Psoas muscle (tissue), 8 donors: ENCODE data around the gene RBBP8NL. TPM values are rescaled to one million over a fixed set of nuclear protein-coding genes. Genes with fewer than 3 reads are reported as not detected.
A peak's percentile ranks its signal among the peaks of the same experiment; 100 is the strongest.

ENCODE experiments used
- ATAC-seq, 4 donors: fragments of 200-7000 bp; cut with Tn5 transposase; one replicate each; pipeline ENCODE4 v1.9.1; 2020; ENCODE audit warnings: moderate library complexity in 3 of 4, mild to moderate bottlenecking in 2 of 4
- DNase-seq, 2 donors: peaks; one replicate each; pipeline ENCODE4 v3.0.0-alpha.2; 2020
- H3K27ac ChIP-seq: fragments of 200-600 bp; one replicate; pipeline ENCODE4 v1.8.0; 2022
- H3K27me3 ChIP-seq, 3 donors: fragments of 200-600 bp in 1 of 3; one replicate each; pipeline versions ENCODE4 v1.6.1 to v1.8.0; 2013 to 2022; ENCODE audit warnings: low read length in 2 of 3, mild to moderate bottlenecking in 2 of 3, moderate library complexity in 1 of 3; ENCODE audit not compliant: insufficient read depth in 3 of 3
- H3K36me3 ChIP-seq, 2 donors: fragments of 200-600 bp in 1 of 2; one replicate each; pipeline versions ENCODE4 v1.6.1 to v1.8.0; 2013 to 2022; ENCODE audit warnings: low read depth in 1 of 2, mild to moderate bottlenecking in 1 of 2, moderate library complexity in 1 of 2; ENCODE audit not compliant: insufficient read depth in 1 of 2
- H3K4me1 ChIP-seq: fragments of 200-600 bp; one replicate; pipeline ENCODE4 v1.8.0; 2022
- H3K4me3 ChIP-seq: fragments of 200-600 bp; one replicate; pipeline ENCODE4 v1.8.0; 2022; ENCODE audit warnings: mild to moderate bottlenecking
- H3K9me3 ChIP-seq: fragments of 200-600 bp; one replicate; pipeline ENCODE4 v1.8.0; 2022
- CTCF ChIP-seq: fragments of 200-600 bp; IDR thresholded peaks from one replicate; pipeline ENCODE4 v1.8.0; 2022; ENCODE audit warnings: antibody characterized with exemption
- WGBS, 3 donors: extraction: QIAGEN DNeasy Blood & Tissue Kit; methylation state at CpG; one replicate each; pipeline versions ENCODE4 v1.1.6 to v1.1.7; 2013; 5-methylcytosine and 5-hydroxymethylcytosine counted together
- intact Hi-C, 2 donors: fragments of 100-400 bp; cut with DNase I; formaldehyde crosslinking; loops; one replicate each; pipeline versions ENCODE4 v1.11.0 to v1.14.2; 2022
- polyA plus RNA-seq, 3 donors: library from polyadenylated mRNA; stranded (reverse); fragments of 200-250 nt; gene quantifications; one replicate each; pipeline ENCODE4 v1.2.3, GENCODE V29; 2013
- total RNA-seq, 4 donors: library from RNA; stranded (reverse); fragmentation: NEBNext Ultra II Directional in 2 of 4; extraction: Animal tissue kit (Norgen Biotek cat#: 25700) in 2 of 4; gene quantifications; one replicate each; pipeline versions ENCODE4 v1.2.1 to v1.2.4, GENCODE V29; 2021 to 2023
- donor health status: healthy with polysubstance abuse.
- donor health status: DM: no; HTN: no; CAD: no; lungs with moderate emphysema.
- donor health status: Bipolar disorder and iron deficiency.
- donor health status: healthy.
- donor health status: DM: yes; HTN: yes; CAD: no.
- donor health status: DM: no; HTN: no; CAD: no.
- donor health status: DM: no; HTN: no; CAD: no.
- donor health status: DM: yes; HTN: yes; CAD: no.

The RBBP8NL gene
- total and polyA plus RNA-seq, 7 donors, result 0.03 to 0.08 TPM; not detected in 5

- 66 to 75% (median 74%) methylated on average over 5 of the region's 5 CpGs for WGBS, 3 donors
- H3K9me3 ChIP-seq, result no peaks in the 10 kb centered on the region
- no peaks in the 10 kb centered on the region for H3K27me3 ChIP-seq
- no peak overlapping the region for H3K4me3 ChIP-seq
- intact Hi-C loops, result loop anchor here (10.0 kb wide), 2 partner anchors 205 to 415 kb away; partner anchors contain the start of genes MTG2 (in 2 of the 2) and OGFR (in 1 of the 2)
- H3K36me3 ChIP-seq, result peaks cover 0 to 63% of the 10 kb centered on the region in 2 donors
- TF ChIP-seq CTCF, result no peak
- no peak overlapping the region for H3K27ac ChIP-seq
- peaks cover 21% of the 10 kb centered on the region for H3K4me1 ChIP-seq
- ATAC-seq, result no peak
- DNase-seq, result no peak
These were observed 37.7 kb downstream of the RBBP8NL start for GRCh38 chr20:62389601-62390087.

GRCh38 chr20:62388839-62389600 is 38.3 kb downstream of the RBBP8NL start:
- DNase-seq, result no peak
- ATAC-seq, result no peak
- 79 to 82% (median 81%) methylated on average over 11 of the region's 11 CpGs for WGBS, 3 donors
- Histone ChIP-seq H3K27me3 (no peaks in the 10 kb centered on the region), H3K27ac (no peak overlapping the region), H3K36me3 (peaks cover 0 to 62% of the 10 kb centered on the region in 2 donors), H3K9me3 (no peaks in the 10 kb centered on the region), H3K4me3 (no peak overlapping the region), H3K4me1 (peaks cover 22% of the 10 kb centered on the region)
- no peak for TF ChIP-seq CTCF
- intact Hi-C loops, result loop anchor here (10.0 kb wide), 2 partner anchors 204 to 416 kb away; partner anchors contain the start of genes MTG2 (in 2 of the 2) and OGFR (in 1 of the 2)

- ATAC-seq, result no peak
- DNase-seq, result no peak
- Histone ChIP-seq H3K36me3 (peaks cover 0 to 58% of the 10 kb centered on the region in 2 donors), H3K27me3 (no peaks in the 10 kb centered on the region), H3K9me3 (no peaks in the 10 kb centered on the region), H3K4me1 (peaks cover 22% of the 10 kb centered on the region), H3K27ac (peak overlapping the region; percentile 96), H3K4me3 (peak overlapping the region; percentile 88)
- intact Hi-C loops, result loop anchor here (10.0 kb wide), 2 partner anchors 203 to 417 kb away; partner anchors contain the start of genes MTG2 (in 2 of the 2) and OGFR (in 1 of the 2)
- TF ChIP-seq CTCF, result no peak
- 54 to 60% (median 58%) methylated on average over 20 of the region's 20 CpGs for WGBS, 3 donors
These were observed 39.3 kb downstream of the RBBP8NL start for GRCh38 chr20:62387933-62388635.

GRCh38 chr20:62387219-62387913 is 40.0 kb downstream of the RBBP8NL start:
- intact Hi-C loops, result loop anchor here (10.0 kb wide), 2 partner anchors 203 to 417 kb away; partner anchors contain the start of genes MTG2 (in 2 of the 2) and OGFR (in 1 of the 2)
- Histone ChIP-seq H3K27me3 (no peaks in the 10 kb centered on the region), H3K4me3 (peak overlapping the region; percentile 88), H3K9me3 (no peaks in the 10 kb centered on the region), H3K27ac (peak overlapping the region; percentile 96), H3K4me1 (peaks cover 25% of the 10 kb centered on the region), H3K36me3 (peaks cover 0 to 51% of the 10 kb centered on the region in 2 donors)
- ATAC-seq (no peak), DNase-seq (no peak)
- WGBS, 3 donors, result 3% methylated on average over 38 to 47 of the region's 47 CpGs
- TF ChIP-seq CTCF, result no peak
